Fibroblast of peridontal ligament (primary cell): ENCODE results near the gene EMCN.
A peak's percentile ranks its signal among the peaks of the same experiment; 100 is the strongest.
"Not testable (repeated sequence)": the region's sequence is repeated elsewhere in the genome, so short reads cannot be mapped to it uniquely, and the experiment has no call there.

Source experiments
- DNase-seq: peaks from one replicate; pipeline ENCODE4 v3.0.0-alpha.2; 2010; ENCODE audit errors: extremely low read depth

Gene EMCN

GRCh38 chr4:100492129-100492528, 25.7 kb downstream of the EMCN start:
- no peak for DNase-seq

- DNase-seq = no peak
These were observed 28.5 kb downstream of the EMCN start for GRCh38 chr4:100489305-100489704.

- DNase-seq = no peak
These were observed 31.3 kb downstream of the EMCN start for GRCh38 chr4:100486496-100486895.

DNA sequence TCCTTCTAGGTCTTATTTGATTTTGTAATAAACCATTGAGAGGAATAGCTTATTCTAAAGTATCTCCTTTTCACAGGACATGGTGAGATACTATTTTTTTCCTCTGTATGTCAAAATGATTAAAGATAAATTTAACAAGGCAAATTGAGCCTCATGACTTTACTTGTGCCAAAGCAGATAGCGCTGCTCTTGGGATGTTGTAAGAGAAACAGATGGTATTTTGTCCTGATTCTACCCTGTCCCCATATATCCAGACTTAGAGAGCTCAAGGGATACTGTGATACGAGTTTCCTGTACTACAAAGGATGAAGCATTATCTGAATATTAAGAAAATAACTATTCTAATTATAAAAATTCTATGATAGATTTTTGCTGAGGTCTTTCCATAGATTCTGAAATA, 34.0 kb downstream of the EMCN start:
- no peak for DNase-seq

DNA sequence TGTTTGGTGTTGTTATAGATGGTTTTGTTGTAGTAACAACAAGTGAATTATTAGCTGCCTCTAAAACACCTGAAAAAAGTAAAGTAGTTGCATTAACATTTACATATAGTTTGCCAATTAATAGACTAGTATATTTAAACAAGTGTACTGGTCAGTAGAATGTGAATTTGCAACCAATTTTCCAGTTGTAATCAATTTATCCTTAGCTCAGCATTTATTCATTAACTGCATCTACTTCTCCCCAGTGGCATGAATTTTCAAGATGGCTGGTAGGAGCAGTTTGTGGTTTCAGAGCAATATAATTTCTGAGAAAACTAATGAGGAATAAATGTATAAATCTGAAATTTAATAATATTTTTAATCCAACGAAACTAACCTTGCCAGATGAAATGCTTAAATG, 37.9 kb downstream of the EMCN start:
- DNase-seq = no peak

- DNase-seq = no peak
These were observed 48.3 kb downstream of the EMCN start for GRCh38 chr4:100469555-100469954.

GRCh38 chr4:100466501-100466900, 51.3 kb downstream of the EMCN start:
- DNase-seq = no peak

GRCh38 chr4:100461807-100462605, 55.8 kb downstream of the EMCN start:
- DNase-seq = no peak

GRCh38 chr4:100450449-100450848, 67.4 kb downstream of the EMCN start:
- DNase-seq = no peak

DNA sequence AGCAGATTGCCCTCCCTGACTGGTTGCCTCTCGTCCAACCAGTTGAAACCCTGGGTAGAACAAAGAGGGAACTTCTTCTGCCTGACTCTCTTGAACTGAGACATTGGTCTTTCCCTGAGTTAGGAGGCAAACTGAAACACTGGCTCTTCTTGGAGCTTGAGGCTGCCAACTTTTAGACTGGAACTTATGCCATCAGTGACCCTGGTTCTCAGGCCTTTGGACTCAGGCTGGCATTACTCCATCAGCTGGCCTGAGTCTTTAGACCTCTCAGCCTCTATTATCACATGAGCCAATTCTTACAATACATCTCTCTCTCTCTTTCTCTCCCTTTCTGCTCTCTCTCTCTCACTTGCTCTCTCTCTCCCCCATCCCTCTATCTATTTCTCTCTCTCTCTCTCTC, 86.4 kb downstream of the EMCN start:
- no peak for DNase-seq

- no peak for DNase-seq
These were observed 87.4 kb downstream of the EMCN start for GRCh38 chr4:100430451-100430850.

DNA sequence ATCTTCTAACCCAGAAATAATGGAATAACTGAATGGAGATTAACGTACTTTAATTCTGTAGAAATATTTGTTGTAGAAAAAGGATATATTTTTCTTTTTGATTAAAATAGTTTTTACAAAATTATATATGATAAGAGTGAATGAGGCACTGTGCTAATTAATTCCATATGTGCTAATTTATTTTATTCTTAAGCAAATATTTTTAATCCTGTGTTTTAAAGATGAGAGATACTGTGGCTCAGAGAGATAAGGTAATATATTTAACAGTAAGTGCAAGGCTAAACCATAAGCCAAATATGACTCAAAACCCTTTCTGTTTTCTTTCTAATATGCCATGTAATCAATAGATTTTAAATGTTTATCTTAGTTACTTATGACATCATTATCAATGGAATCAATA, 88.2 kb downstream of the EMCN start:
- DNase-seq = no peak

GRCh38 chr4:100428051-100428450, 89.8 kb downstream of the EMCN start:
- DNase-seq = peak; percentile 6

DNA sequence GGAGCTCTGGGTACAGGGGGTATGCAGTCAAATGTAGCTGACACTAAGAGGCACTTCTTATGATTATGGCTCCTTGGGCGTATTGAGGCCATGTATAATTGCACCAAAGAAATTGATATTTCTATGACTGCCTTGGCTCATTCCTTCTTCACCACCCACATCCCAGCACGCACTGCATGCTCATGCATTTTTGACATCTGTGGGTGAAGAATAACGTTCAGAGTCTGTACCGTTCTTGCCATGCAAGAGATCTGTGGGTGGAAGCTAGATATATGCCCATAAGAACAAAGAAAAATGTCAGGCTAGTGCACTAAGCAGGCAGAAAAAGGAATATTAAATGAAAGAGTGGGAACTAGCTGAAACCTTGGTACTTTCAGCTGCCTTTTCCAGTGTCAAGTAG, 93.4 kb downstream of the EMCN start:
- no peak for DNase-seq

GRCh38 chr4:100422894-100423293, 94.9 kb downstream of the EMCN start:
- DNase-seq = peak; percentile 6

DNA sequence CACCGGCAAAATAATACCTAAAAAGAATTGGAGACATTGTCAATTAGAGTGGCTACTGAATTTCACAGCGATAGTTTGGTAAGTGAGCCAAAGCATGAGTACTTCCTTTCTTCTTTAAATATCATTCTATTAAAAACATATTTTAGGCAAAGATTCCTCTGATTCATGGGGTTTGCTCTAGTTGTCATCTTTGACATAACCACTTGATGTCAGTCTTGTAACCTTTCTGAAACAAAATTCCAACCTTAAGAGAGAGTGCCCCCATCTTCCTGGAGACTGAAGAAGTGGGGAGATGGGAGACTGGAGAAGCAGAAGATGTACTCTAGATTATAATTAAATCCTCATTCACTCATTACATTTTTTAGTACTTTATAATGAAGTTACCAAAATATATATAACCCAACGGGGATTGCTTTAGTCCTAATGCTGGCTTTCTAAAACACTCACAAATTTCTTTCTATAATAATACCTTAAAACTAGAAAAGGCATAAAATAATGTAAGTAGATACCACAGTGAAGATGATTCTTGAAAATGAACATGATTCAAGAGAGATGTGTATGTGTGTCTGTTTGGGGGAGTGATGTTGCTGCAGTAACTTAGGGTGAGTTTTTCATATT, 96.4 kb downstream of the EMCN start:
- peak; percentile 76 for DNase-seq

- peak; percentile 8 for DNase-seq
These were observed 97.3 kb downstream of the EMCN start for GRCh38 chr4:100420571-100420970.

DNA sequence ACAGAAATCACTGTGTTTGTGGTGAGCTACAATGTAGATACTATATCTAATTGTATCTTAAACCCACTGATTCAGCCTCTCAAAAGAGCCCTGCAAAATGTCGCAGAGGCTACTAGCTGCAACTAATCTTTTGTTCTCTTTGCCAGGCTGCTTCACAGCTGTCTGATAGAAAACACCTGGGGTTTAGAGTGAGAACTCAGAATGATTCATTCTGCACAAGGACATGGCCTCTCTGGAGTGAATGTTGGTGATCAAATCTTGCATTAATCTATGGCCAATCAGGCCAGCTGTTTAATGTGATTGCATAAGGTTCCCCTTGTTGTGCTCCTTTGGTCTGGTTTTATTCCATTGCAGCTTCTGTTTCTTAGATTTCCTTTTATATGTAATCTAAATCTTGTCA, 100.3 kb downstream of the EMCN start:
- DNase-seq = peak; percentile 57

- no peak for DNase-seq
These were observed 103.6 kb downstream of the EMCN start for GRCh38 chr4:100414016-100414790.

DNA sequence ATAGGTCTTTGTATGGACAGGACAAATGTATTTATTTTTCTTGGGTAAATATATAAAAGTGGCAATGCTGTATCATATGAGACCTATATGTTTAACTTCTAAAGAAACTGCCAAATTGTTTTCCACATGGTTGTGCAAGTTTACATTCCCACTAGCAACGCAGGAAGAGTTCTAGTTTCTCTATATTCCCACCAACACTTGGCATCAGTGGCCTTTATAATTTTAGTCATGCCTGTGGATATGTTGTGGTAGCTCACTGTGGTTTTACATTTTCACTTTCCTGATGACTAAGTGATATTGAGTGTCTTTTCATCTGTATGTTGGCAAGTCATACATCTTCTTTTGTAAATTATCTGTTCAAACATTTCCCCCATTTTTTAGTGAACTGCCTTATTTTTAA, 126.0 kb downstream of the EMCN start:
- DNase-seq = peak; percentile 80

- no peak for DNase-seq
These were observed 126.7 kb downstream of the EMCN start for GRCh38 chr4:100391086-100391485.

- no peak for DNase-seq
These were observed 131.6 kb downstream of the EMCN start for GRCh38 chr4:100386270-100386669.

DNA sequence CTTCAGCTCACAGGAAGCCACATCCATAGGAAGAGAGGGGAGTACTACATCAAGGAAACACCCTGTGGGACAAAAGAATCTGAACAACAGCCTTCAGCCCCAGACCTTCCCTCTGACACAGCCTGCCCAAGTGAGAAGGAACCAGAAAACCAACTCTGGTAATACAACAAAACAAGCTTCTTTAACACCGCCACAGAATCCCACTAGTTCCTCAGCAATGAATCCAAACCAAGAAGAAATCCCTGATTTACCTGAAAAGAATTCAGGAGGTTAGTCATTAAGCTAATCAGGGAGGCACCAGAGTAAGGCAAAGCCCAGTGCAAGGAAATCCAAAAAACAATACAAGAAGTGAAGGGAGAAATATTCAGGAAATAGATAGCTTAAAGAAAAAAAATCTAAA, 137.4 kb downstream of the EMCN start:
- DNase-seq = not testable (repeated sequence)
